ENCODE measurements around the gene MAP3K4.

DNA sequence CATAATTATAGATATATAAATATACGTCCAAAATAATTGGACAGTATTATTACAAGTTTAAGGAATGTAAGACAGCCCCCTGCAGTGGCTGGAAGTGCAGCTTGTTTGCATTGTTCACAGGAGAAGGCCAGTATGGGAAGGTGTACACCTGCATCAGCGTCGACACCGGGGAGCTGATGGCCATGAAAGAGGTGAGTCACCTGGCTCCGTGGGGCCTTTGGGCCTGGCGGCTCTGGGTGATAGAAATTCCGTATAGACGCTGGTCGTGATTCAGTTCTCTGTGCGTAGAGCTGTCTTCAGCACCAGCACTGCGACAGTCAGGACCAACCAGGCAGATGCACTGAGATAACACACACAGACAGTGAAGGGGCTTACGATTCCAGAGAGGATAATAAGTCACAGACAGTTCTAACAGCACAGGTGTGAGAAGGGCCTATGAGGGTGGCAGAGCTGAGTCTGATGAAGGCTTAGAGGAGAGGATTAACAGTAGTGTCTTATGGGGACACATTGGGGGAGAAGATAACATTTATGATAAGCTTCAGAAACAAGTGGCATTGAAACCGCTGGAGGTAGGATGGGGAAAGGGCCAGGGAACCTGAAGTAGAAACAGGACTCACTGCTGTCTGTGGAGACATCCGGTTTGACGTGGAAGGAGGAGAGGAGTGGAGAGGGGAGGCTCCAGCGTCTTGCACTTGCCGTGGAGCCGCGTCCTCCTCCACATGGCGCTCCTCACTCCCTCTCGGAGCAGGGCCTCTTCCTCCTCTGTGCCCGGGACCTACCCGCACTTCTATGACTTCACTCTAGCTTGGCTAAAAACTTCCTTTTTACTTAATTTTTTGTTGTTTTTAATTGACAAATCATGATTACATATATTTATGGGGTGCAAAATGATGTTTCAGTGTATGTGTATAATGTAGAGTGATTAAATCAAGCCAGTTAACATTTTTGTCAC is 116.5 kb downstream of the MAP3K4 start:
- TF ChIP-seq, protein P1, sequence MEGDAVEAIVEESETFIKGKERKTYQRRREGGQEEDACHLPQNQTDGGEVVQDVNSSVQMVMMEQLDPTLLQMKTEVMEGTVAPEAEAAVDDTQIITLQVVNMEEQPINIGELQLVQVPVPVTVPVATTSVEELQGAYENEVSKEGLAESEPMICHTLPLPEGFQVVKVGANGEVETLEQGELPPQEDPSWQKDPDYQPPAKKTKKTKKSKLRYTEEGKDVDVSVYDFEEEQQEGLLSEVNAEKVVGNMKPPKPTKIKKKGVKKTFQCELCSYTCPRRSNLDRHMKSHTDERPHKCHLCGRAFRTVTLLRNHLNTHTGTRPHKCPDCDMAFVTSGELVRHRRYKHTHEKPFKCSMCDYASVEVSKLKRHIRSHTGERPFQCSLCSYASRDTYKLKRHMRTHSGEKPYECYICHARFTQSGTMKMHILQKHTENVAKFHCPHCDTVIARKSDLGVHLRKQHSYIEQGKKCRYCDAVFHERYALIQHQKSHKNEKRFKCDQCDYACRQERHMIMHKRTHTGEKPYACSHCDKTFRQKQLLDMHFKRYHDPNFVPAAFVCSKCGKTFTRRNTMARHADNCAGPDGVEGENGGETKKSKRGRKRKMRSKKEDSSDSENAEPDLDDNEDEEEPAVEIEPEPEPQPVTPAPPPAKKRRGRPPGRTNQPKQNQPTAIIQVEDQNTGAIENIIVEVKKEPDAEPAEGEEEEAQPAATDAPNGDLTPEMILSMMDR (IDR thresholded peaks at IDR 0.05 in 8 of 11, conservative IDR thresholded peaks at IDR 0.05 in 3 of 11): no peak
- no peak for TF ChIP-seq POLR2A (IDR thresholded peaks at IDR 0.05)

All from spleen (tissue), 7 donors.